Duodenal mucosa (tissue), 2 donors: Measurements from ENCODE around the gene MDC1.
A peak's percentile ranks its signal among the peaks of the same experiment; 100 is the strongest.
"Not testable (repeated sequence)": the region's sequence is repeated elsewhere in the genome, so short reads cannot be mapped to it uniquely, and the experiment has no call there.

ENCODE experiments used
- H3K27ac ChIP-seq: one replicate; pipeline ENCODE4 v1.7.0; 2013; ENCODE audit warnings: low read depth, low read length
- H3K27me3 ChIP-seq, 2 donors: one replicate each; pipeline ENCODE4 v1.7.0; 2013; ENCODE audit warnings: low read length in 2 of 2, control low read depth in 1 of 2; ENCODE audit not compliant: insufficient read depth in 2 of 2, control insufficient read depth in 1 of 2
- H3K36me3 ChIP-seq, 2 donors: one replicate each; pipeline ENCODE4 v1.7.0; 2013; ENCODE audit warnings: low read length in 2 of 2, control low read depth in 1 of 2; ENCODE audit not compliant: insufficient read depth in 2 of 2, control insufficient read depth in 1 of 2
- H3K4me1 ChIP-seq, 2 donors: one replicate each; pipeline ENCODE4 v1.7.0; 2013; ENCODE audit warnings: low read length in 2 of 2, control low read depth in 1 of 2; ENCODE audit not compliant: insufficient read depth in 2 of 2, control insufficient read depth in 1 of 2
- H3K4me3 ChIP-seq, 2 donors: one replicate each; pipeline ENCODE4 v1.7.0; 2013; ENCODE audit warnings: low read length in 2 of 2, low read depth in 1 of 2
- H3K9ac ChIP-seq, 2 donors: one replicate each; pipeline ENCODE4 v1.7.0; 2013; ENCODE audit warnings: low read length in 2 of 2, low read depth in 1 of 2
- H3K9me3 ChIP-seq, 2 donors: one replicate each; pipeline ENCODE4 v1.7.0; 2013; ENCODE audit warnings: low read length in 2 of 2, control low read depth in 1 of 2; ENCODE audit not compliant: control insufficient read depth in 1 of 2

The MDC1 gene

GRCh38 chr6:30732237-30732943, 15.3 kb upstream of the MDC1 start:
- Histone ChIP-seq H3K36me3 (peaks cover 16 to 64% of the 10 kb centered on the region in 2 donors), H3K4me1 (peaks cover 12 to 19% of the 10 kb centered on the region in 2 donors), H3K4me3 (no peak overlapping the region), H3K27ac (no peak overlapping the region), H3K9ac (no peak overlapping the region), H3K27me3 (no peaks in the 10 kb centered on the region), H3K9me3 (no peaks in the 10 kb centered on the region)

- no peaks in the 10 kb centered on the region for H3K27me3 ChIP-seq
- peaks cover 11 to 15% of the 10 kb centered on the region in 2 donors for H3K4me1 ChIP-seq
- H3K4me3 ChIP-seq, result peak overlapping the region; percentile 26 to 60
- H3K9me3 ChIP-seq, result no peaks in the 10 kb centered on the region
- no peak overlapping the region for H3K27ac ChIP-seq
- peaks cover 19 to 74% of the 10 kb centered on the region in 2 donors for H3K36me3 ChIP-seq
- peak overlapping the region; percentile 41 to 69 for H3K9ac ChIP-seq
Observed at GRCh38 chr6:30730601-30731435, 13.7 kb upstream of the MDC1 start.

GRCh38 chr6:30727920-30728553, 11.0 kb upstream of the MDC1 start:
- Histone ChIP-seq H3K4me3 (no peak overlapping the region), H3K27ac (no peak overlapping the region)

GRCh38 chr6:30726506-30727413, 9.7 kb upstream of the MDC1 start:
- Histone ChIP-seq H3K9me3 (no peaks in the 10 kb centered on the region), H3K27ac (no peak overlapping the region), H3K9ac (no peak overlapping the region), H3K4me3 (no peak overlapping the region), H3K36me3 (peaks cover 34 to 79% of the 10 kb centered on the region in 2 donors), H3K27me3 (no peaks in the 10 kb centered on the region), H3K4me1 (peaks cover 18 to 37% of the 10 kb centered on the region in 2 donors)

More at GRCh38 chr6:30727920-30728553, 11.0 kb upstream of the MDC1 start:
- Histone ChIP-seq H3K27me3 (no peaks in the 10 kb centered on the region), H3K9me3 (no peaks in the 10 kb centered on the region), H3K36me3 (peaks cover 31 to 83% of the 10 kb centered on the region in 2 donors), H3K4me1 (peaks cover 14 to 25% of the 10 kb centered on the region in 2 donors), H3K9ac (no peak overlapping the region)

- Histone ChIP-seq H3K27me3 (no peaks in the 10 kb centered on the region), H3K4me3 (no peak overlapping the region), H3K36me3 (peaks cover 34 to 78% of the 10 kb centered on the region in 2 donors), H3K27ac (no peak overlapping the region), H3K4me1 (peaks cover 14 to 37% of the 10 kb centered on the region in 2 donors), H3K9me3 (no peaks in the 10 kb centered on the region), H3K9ac (no peak overlapping the region)
Observed at GRCh38 chr6:30725713-30726505, 8.8 kb upstream of the MDC1 start.

GRCh38 chr6:30724906-30725667, 8.0 kb upstream of the MDC1 start:
- Histone ChIP-seq H3K27ac (no peak overlapping the region), H3K9ac (no peak overlapping the region), H3K27me3 (no peaks in the 10 kb centered on the region), H3K36me3 (peaks cover 33 to 70% of the 10 kb centered on the region in 2 donors), H3K4me1 (peaks cover 7 to 28% of the 10 kb centered on the region in 2 donors), H3K4me3 (no peak overlapping the region), H3K9me3 (no peaks in the 10 kb centered on the region)

GRCh38 chr6:30723843-30724741, 7.0 kb upstream of the MDC1 start:
- H3K27me3 ChIP-seq, H3K9ac ChIP-seq, H3K9me3 ChIP-seq, H3K27ac ChIP-seq, H3K4me3 ChIP-seq: not testable (repeated sequence)
- Histone ChIP-seq H3K4me1 (peaks cover 11 to 27% of the 10 kb centered on the region in 2 donors), H3K36me3 (peaks cover 23 to 60% of the 10 kb centered on the region in 2 donors)

GRCh38 chr6:30723159-30723842, 6.2 kb upstream of the MDC1 start:
- H3K4me1 ChIP-seq, result peaks cover 13 to 30% of the 10 kb centered on the region in 2 donors
- not testable (repeated sequence) for H3K4me3 ChIP-seq, H3K9ac ChIP-seq, H3K27me3 ChIP-seq, H3K9me3 ChIP-seq, H3K27ac ChIP-seq
- H3K36me3 ChIP-seq, result peaks cover 23 to 58% of the 10 kb centered on the region in 2 donors
